ENCODE data around the gene LRWD1.
"Not testable (repeated sequence)": the region's sequence is repeated elsewhere in the genome, so short reads cannot be mapped to it uniquely, and the experiment has no call there.

The LRWD1 gene

DNA sequence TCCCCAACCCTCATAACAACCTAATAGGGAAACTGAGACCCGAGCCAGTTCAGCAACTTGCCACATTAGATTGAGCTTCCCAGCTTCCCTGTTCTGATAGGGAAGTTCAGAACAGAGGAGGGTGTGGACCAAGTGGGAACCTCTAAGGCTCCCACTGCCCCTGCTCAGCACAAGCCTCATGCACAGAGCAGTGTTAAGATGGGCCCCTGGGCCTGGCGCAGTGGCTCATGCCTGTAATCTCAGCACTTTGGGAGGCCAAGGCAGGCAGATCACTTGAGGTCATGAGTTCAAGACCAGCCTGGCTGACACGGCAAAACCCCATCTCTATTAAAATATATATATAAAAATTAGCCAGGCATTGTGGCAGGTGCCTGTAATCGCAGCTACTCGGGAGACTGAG lies 32.5 kb downstream of the LRWD1 start:
- DNase-seq (ENCODE audit: low read depth); H3K4me3 ChIP-seq (ENCODE audit: low read depth, low read length): not testable (repeated sequence)

DNA sequence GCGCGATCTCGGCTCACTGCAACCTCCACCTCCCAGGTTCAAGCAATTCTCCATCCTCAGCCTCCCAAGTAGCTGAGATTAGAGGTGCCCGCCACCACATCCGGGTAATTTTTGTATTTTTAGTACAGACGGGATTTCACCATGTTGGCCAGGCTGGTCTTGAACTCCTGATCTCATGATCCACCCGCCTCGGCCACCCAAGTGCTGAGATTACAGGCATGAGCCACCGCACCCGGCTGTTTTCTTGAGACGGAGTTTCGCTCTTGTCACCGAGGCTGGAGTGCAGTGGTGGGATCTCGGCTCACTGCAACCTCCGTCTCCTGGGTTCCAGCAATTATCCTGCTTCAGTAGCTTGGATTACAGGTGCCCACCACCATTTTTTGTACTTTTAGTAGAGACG lies 33.5 kb downstream of the LRWD1 start:
- H3K4me3 ChIP-seq (ENCODE audit: low read depth, low read length); DNase-seq (ENCODE audit: low read depth): not testable (repeated sequence)

DNA sequence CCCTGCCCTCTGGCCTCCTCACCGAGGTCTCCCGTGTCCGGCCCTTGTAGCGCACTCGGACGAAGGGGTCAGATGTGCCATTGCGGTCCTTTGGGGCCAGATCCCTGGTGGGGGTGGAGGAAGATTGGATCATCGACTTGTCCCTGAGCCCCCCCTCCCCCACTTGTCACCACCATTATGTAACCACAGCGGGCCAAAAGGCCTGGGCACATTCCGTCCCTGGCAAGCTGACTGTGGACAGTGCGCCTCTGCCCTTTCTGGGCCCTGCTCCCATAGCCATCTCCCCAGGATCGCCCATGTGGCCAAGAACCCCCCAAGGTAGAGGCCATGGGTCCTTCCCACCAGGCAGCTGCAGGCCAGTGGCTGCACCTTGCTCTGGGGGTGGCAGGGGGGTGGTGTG lies 38.4 kb downstream of the LRWD1 start:
- not testable (repeated sequence) for DNase-seq (ENCODE audit: low read depth); H3K4me3 ChIP-seq (ENCODE audit: low read depth, low read length)

GRCh38 chr7:102505298-102506185 lies 40.8 kb downstream of the LRWD1 start:
- not testable (repeated sequence) for DNase-seq (ENCODE audit: low read depth); H3K4me3 ChIP-seq (ENCODE audit: low read depth, low read length)

GRCh38 chr7:102507410-102508088 lies 42.8 kb downstream of the LRWD1 start:
- not testable (repeated sequence) for H3K4me3 ChIP-seq (ENCODE audit: low read depth, low read length); DNase-seq (ENCODE audit: low read depth)

DNA sequence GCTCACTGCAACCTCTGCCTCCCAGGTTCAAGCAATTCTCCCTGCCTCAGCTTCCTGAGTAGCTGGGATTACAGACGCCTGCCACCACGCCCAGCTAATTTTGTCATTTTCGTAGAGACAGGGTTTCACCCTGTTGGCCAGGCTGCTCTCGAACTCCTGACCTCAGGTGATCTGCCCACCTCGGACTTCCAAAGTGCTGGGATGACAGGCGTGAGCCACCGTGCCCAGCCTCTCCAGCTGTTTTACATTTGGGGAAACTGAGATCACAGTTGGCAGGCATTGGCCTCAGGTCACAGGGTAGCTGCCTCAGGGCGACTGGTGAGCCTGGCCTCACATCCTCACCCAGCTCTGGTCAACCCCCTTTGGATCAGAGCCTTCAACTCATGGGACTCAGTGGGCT lies 45.8 kb downstream of the LRWD1 start:
- H3K4me3 ChIP-seq (ENCODE audit: low read depth, low read length); DNase-seq (ENCODE audit: low read depth): not testable (repeated sequence)

DNA sequence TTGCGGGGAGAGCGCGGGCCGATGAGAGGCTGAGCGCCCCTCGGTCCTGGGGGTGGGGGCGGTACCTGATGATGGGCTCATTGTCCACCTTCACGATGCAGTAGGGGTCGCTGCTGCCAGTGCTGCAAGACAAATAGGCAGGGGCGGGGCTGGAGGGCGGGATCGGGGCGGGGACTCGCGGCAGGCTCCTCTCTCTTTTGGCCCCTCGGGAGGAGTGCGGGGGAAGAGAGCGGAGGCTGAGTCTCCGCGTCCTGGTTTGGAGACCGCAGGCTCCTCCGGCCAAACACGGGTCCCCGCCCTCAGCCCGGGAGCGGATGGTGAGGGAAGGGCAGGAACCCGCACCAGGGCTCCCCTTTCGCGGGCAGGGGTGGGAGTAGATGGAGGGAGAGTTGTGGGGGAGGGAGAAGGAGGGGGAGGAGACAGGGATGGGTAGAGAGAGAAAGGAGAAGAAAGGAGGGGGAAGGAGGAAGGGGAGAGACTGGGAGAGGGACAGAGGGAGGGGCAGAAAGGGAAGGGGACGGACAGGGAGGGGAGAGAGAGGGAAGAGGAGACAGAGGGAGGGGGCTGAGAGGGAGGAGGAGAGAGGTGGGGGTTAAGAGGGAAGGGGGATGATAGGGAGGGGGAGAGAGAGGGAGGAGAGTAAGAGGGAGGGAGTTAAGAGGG lies 47.2 kb downstream of the LRWD1 start:
- 0 out of 2 replicates have a peak overlapping the region, but pooled peaks have one; percentile 44 for H3K4me3 ChIP-seq (ENCODE audit: low read depth, low read length)
- not testable (repeated sequence) for DNase-seq (ENCODE audit: low read depth)

GRCh38 chr7:102512642-102513221 lies 47.9 kb downstream of the LRWD1 start:
- peak; percentile 49 for DNase-seq (ENCODE audit: low read depth)
- peak overlapping the region; percentile 44 for H3K4me3 ChIP-seq (ENCODE audit: low read depth, low read length)

DNA sequence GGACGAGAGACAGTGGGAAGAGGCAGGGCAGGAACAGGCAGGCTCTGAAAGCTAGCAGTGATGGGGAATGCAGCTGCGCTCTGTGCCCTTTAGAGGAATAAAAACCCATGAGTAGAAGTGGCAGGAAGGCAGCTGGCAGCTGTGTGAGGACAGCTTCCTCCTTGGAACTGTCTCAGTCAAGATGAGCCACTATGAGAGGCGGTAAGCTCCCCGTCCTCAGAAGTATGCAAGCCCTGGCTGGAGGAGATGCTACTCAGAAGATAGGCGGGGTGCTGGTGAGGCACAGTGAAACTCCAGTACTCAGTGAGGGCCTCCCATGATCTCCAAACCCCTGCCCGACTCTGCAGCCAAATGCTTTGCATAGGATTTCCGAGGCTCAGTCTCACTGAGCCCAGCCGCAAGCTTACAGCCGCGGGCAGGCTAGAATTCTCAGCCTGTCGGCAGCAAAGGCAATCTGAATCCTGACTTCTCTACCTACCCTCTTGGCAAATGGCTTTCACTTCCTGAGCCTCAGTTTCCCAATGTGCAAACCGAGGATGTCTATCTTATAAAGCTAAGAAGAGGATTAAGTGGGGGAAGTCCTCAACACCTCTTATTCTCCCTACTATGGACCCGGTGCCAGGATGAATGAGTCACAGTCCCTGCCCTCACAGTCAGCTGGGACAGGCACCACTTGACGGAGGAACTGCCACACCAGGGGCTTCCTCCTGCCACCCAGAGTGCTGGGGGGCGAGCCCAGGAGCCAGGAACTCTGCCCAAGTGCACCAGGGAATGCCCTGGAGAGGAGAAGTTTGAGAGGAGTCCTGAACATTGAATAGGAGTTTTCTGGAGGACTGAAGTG lies 50.3 kb downstream of the LRWD1 start:
- DNase-seq (ENCODE audit: low read depth); H3K4me3 ChIP-seq (ENCODE audit: low read depth, low read length): not testable (repeated sequence)

DNA sequence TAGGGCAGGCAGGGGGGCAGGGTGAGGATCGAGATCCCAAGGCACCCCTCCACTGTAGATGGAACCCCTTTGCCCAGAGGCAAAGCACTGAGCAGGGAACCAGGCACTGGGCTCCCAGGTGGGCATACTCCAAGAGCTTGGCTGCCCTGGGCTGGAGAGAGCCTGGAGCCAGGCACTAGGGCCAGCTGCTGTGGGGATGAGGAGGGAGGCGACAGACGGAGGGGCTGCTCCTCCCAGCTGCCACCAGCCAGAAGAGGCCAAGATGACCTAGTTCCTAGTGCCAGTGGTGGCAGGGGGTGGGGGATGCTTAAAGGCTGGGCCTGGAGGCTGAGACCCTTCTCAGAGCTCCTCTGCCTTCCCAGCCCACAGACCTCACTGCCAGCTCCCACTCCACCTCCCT lies 51.1 kb downstream of the LRWD1 start:
- DNase-seq (ENCODE audit: low read depth); H3K4me3 ChIP-seq (ENCODE audit: low read depth, low read length): not testable (repeated sequence)

DNA sequence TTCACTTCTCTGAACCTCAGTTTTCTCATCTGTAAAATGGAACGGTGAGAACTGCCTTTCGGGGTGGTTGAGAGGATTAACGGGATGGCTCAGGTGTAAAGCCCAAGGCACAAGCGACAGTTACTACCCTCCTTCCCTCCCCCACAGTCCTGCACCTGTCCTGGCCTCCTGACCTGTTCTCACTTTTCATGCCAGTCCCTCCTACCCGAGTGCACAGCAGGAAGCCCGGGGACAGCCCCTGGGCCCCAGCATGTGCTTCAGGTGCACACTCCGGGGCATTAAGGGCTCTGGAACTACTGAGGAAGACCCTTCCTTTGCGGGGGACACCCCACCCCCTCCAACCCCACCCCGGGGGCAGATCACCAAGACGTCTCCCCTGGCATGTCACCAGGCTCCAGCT lies 52.2 kb downstream of the LRWD1 start:
- DNase-seq (ENCODE audit: low read depth); H3K4me3 ChIP-seq (ENCODE audit: low read depth, low read length): not testable (repeated sequence)

GRCh38 chr7:102517550-102518147 lies 52.9 kb downstream of the LRWD1 start, which contains the start of gene RASA4B:
TSS of gene RASA4B (minus strand) at chr7:102517777. CDS start at chr7:102517710, 67 bp downstream.
- H3K4me3 ChIP-seq (ENCODE audit: low read depth, low read length); DNase-seq (ENCODE audit: low read depth): not testable (repeated sequence)

DNA sequence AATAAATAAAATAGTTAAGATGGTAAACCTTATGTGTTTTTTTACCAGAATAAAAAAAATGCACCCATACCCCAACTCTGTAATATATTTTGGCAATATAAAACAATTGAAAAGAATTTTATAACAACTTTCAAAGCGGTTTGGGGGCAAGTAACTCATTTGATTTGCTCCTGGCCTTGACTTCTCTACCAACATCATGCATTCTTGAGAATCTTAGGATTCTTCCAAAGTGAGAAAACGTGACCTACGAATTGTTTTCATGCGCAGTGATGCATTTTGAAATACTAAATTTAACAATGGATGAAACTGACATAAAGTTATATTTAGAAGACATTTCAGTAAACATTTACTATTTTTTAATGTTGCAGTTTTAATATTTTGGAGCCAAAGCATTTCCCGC lies 56.0 kb downstream of the LRWD1 start:
- H3K4me3 ChIP-seq (ENCODE audit: low read depth, low read length); DNase-seq (ENCODE audit: low read depth): not testable (repeated sequence)

Measured in GM12865 (cell line).